IMR-90 (cell line): ENCODE data around the gene SART1. TPM values are rescaled to one million over a fixed set of nuclear protein-coding genes. Genes with fewer than 3 reads are reported as not detected.

Experiments
- ATAC-seq: fragments of 200-7000 bp; cut with Tn5 transposase; 2 replicates; pipeline ENCODE4 v1.9.1; 2020; ENCODE audit warnings: low read depth, mild to moderate bottlenecking, moderate library complexity
- BruUV-seq: library from RNA; stranded (reverse); fragments of 400-500 nt; replicated peaks from 2 replicates; lab custom pipeline; 2021; lab: Mats Ljungman, UMichigan
- CTCF ChIA-PET: fragments of 300-600 bp; formaldehyde crosslinking; extraction: SDS; loops from one replicate; lab custom pipeline; 2021; ENCODE audit warnings: antibody characterized with exemption; lab: Yijun Ruan, JAX
- POLR2A ChIA-PET: fragments of 300-600 bp; sonication (Branson Sonifier 250); formaldehyde crosslinking; loops from one replicate; lab custom pipeline; 2022; ENCODE audit warnings: antibody characterized with exemption; ENCODE audit not compliant: unreplicated experiment; lab: Charles Lee
- DNase-seq: peaks from one replicate; pipeline ENCODE4 v3.0.0; 2013
- H2AFZ ChIP-seq: replicated peaks from 2 replicates; pipeline ENCODE3; 2013; ENCODE audit warnings: low read length, mild to moderate bottlenecking; ENCODE audit not compliant: poor library complexity
- H2AK5ac ChIP-seq: 2 replicates; pipeline ENCODE4 v1.6.1; 2013; ENCODE audit warnings: low read depth, low read length, inconsistent platforms
- H2AK9ac ChIP-seq: replicated peaks from 2 replicates; pipeline ENCODE3; 2013; ENCODE audit warnings: mild to moderate bottlenecking, low read depth, low read length, moderate library complexity; ENCODE audit not compliant: poor library complexity
- H2BK120ac ChIP-seq: 2 replicates; pipeline ENCODE4 v1.6.1; 2013; ENCODE audit warnings: low read depth, low read length, inconsistent platforms
- H2BK15ac ChIP-seq: 3 replicates; pipeline ENCODE4 v1.6.1; 2013; ENCODE audit warnings: low read depth, low read length, inconsistent platforms
- H2BK20ac ChIP-seq: 2 replicates; pipeline ENCODE4 v1.6.1; 2013; ENCODE audit warnings: low read depth, mild to moderate bottlenecking, inconsistent platforms, low read length, moderate library complexity
- H2BK5ac ChIP-seq: 2 replicates; pipeline ENCODE4 v1.6.1; 2013; ENCODE audit warnings: mild to moderate bottlenecking, low read depth, low read length, inconsistent platforms; ENCODE audit not compliant: poor library complexity, severe bottlenecking
- H3K14ac ChIP-seq: replicated peaks from 2 replicates; pipeline ENCODE4 v1.6.1; 2013; ENCODE audit warnings: low read depth, low read length, inconsistent platforms
- H3K18ac ChIP-seq: 2 replicates; pipeline ENCODE4 v1.6.1; 2013; ENCODE audit warnings: low read depth, low read length, control low read depth
- H3K23ac ChIP-seq: 2 replicates; pipeline ENCODE4 v1.6.1; 2013; ENCODE audit warnings: low read depth, low read length, inconsistent platforms
- H3K27ac ChIP-seq: 2 replicates; pipeline ENCODE4 v1.5.1; 2013; ENCODE audit warnings: mild to moderate bottlenecking, control low read depth, low read length; ENCODE audit not compliant: insufficient read depth
- H3K27me3 ChIP-seq: 2 replicates; pipeline ENCODE4 v1.6.1; 2013; ENCODE audit warnings: low read length; ENCODE audit not compliant: control insufficient read depth, insufficient read depth
- H3K36me3 ChIP-seq: 2 replicates; pipeline ENCODE4 v1.6.1; 2013; ENCODE audit warnings: low read length, mixed read lengths; ENCODE audit not compliant: control insufficient read depth, insufficient read depth
- H3K4ac ChIP-seq: 2 replicates; pipeline ENCODE4 v1.6.1; 2013; ENCODE audit warnings: low read depth, low read length, inconsistent platforms
- H3K4me1 ChIP-seq: 2 replicates; pipeline ENCODE4 v1.6.1; 2013; ENCODE audit warnings: low read length, mixed read lengths; ENCODE audit not compliant: control insufficient read depth, insufficient read depth
- H3K4me2 ChIP-seq: 2 replicates; pipeline ENCODE4 v1.6.1; 2013; ENCODE audit warnings: low read depth, mild to moderate bottlenecking, control low read depth, low read length, moderate library complexity
- H3K4me3 ChIP-seq: 2 replicates; pipeline ENCODE4 v1.5.1; 2013; ENCODE audit warnings: low read depth, mild to moderate bottlenecking, control low read depth, low read length, moderate library complexity; ENCODE audit not compliant: insufficient read depth
- H3K56ac ChIP-seq: 2 replicates; pipeline ENCODE4 v1.6.1; 2013; ENCODE audit warnings: low read length, inconsistent platforms; ENCODE audit not compliant: insufficient read depth; ENCODE audit errors: extremely low read depth
- H3K79me1 ChIP-seq, 2 experiments: 2 replicates each; pipeline ENCODE4 v1.6.1; 2013; ENCODE audit warnings: low read length in 2 of 2, inconsistent platforms in 1 of 2, low read depth in 1 of 2
- H3K9ac ChIP-seq: 2 replicates; pipeline ENCODE4 v1.6.1; 2013; ENCODE audit warnings: low read depth, low read length, control low read depth
- H3K9me1 ChIP-seq: 2 replicates; pipeline ENCODE4 v1.6.1; 2013; ENCODE audit warnings: low read length, inconsistent platforms; ENCODE audit not compliant: insufficient read depth
- H3K9me3 ChIP-seq: 2 replicates; pipeline ENCODE4 v1.6.1; 2013; ENCODE audit warnings: low read length; ENCODE audit not compliant: control insufficient read depth, insufficient read depth
- H4K20me1 ChIP-seq: 2 replicates; pipeline ENCODE4 v1.6.1; 2013; ENCODE audit warnings: low read length, inconsistent platforms; ENCODE audit not compliant: insufficient read depth
- H4K5ac ChIP-seq: 2 replicates; pipeline ENCODE4 v1.6.1; 2013; ENCODE audit warnings: mild to moderate bottlenecking, low read depth, low read length, control low read depth
- H4K8ac ChIP-seq, 2 experiments: 2 replicates each; pipeline ENCODE4 v1.6.1; 2013; ENCODE audit warnings: low read depth in 2 of 2, low read length in 2 of 2, control low read depth in 1 of 2, inconsistent platforms in 1 of 2
- H4K91ac ChIP-seq: 2 replicates; pipeline ENCODE4 v1.6.1; 2013; ENCODE audit warnings: low read depth, low read length, inconsistent platforms; ENCODE audit not compliant: insufficient read depth
- BHLHE40 ChIP-seq: fragments of 150-350 bp; IDR thresholded peaks from 2 replicates; pipeline ENCODE4 v1.6.1; 2016; ENCODE audit warnings: mild to moderate bottlenecking, low read depth, low read length
- CHD1 ChIP-seq: IDR thresholded peaks from 2 replicates; pipeline ENCODE4 v1.6.1; 2012; ENCODE audit warnings: low read depth, low read length, improper control_type of control experiment
- FOS ChIP-seq: fragments of 150-350 bp; IDR thresholded peaks from 2 replicates; pipeline ENCODE4 v1.6.1; 2016; ENCODE audit warnings: low read depth, low read length
- MAFK ChIP-seq: IDR thresholded peaks from 2 replicates; pipeline ENCODE4 v1.6.1; 2012; ENCODE audit warnings: low read depth, low read length, improper control_type of control experiment
- MAZ ChIP-seq: IDR thresholded peaks from 2 replicates; pipeline ENCODE4 v1.6.1; 2012; ENCODE audit warnings: low read depth, mild to moderate bottlenecking, low read length, improper control_type of control experiment, moderate library complexity, borderline replicate concordance
- MXI1 ChIP-seq: IDR thresholded peaks from 2 replicates; pipeline ENCODE4 v1.6.1; 2012; ENCODE audit warnings: low read depth, mild to moderate bottlenecking, low read length, moderate library complexity, borderline replicate concordance
- RAD21 ChIP-seq: IDR thresholded peaks from 2 replicates; pipeline ENCODE4 v1.6.1; 2012; ENCODE audit warnings: low read length, improper control_type of control experiment
- RCOR1 ChIP-seq: IDR thresholded peaks from 2 replicates; pipeline ENCODE4 v1.6.1; 2012; ENCODE audit warnings: mild to moderate bottlenecking, low read length, improper control_type of control experiment; ENCODE audit not compliant: insufficient replicate concordance
- RFX5 ChIP-seq: IDR thresholded peaks from 2 replicates; pipeline ENCODE4 v1.8.0; 2012; ENCODE audit warnings: low read depth, mild to moderate bottlenecking, low read length, moderate library complexity
- WGBS, 2 experiments: methylation state at CpG; one replicate each; pipeline versions ENCODE4 v1.1.5 to v1.1.7; 2013; ENCODE audit warnings: missing lambda C conversion rate in 2 of 2; ENCODE audit not compliant: insufficient read length in 1 of 2; ENCODE audit errors: extremely low coverage in 2 of 2; 5-methylcytosine and 5-hydroxymethylcytosine counted together
- dilution Hi-C: fragments of 300-500 bp; cut with HindIII; formaldehyde crosslinking; loops from one replicate; pipeline ENCODE4 v1.14.3; 2018; ENCODE audit warnings: low sequenced_read_pairs; ENCODE audit not compliant: unreplicated experiment
- in situ Hi-C: fragments of 300-500 bp; cut with MboI; formaldehyde crosslinking; loops from 3 replicates; pipeline ENCODE4 v1.14.3; 2019; ENCODE audit warnings: low sequenced_read_pairs, inconsistent platforms, mixed read lengths
- intact Hi-C: fragments of 100-400 bp; cut with micrococcal nuclease; formaldehyde crosslinking; loops from 2 replicates; pipeline ENCODE4 v1.10.0; 2022
- polyA plus RNA-seq, 3 experiments: library from polyadenylated mRNA; depleted of rRNA; stranded (reverse); fragments of >200 nt; gene quantifications; 2 replicates each; pipeline ENCODE4 v1.2.3, GENCODE V29; 2012; ENCODE audit warnings: low replicate concordance in 1 of 3
- total RNA-seq: library from RNA; depleted of rRNA; stranded (reverse); fragments of >200 nt; gene quantifications from 2 replicates; pipeline ENCODE4 v1.2.3, GENCODE V29; 2012
- TF ChIP-seq, protein P1 (sequence below): conservative IDR thresholded peaks from 2 replicates; pipeline ENCODE4 v1.5.1; 2012; ENCODE audit warnings: mild to moderate bottlenecking, low read depth, low read length, improper control_type of control experiment
- TF ChIP-seq, protein P2 (sequence below): fragments of 150-350 bp; IDR thresholded peaks from 2 replicates; pipeline ENCODE4 v1.6.1; 2016; ENCODE audit warnings: low read depth, mild to moderate bottlenecking, low read length, moderate library complexity, borderline replicate concordance

The SART1 gene
- total and polyA plus RNA-seq, 2 of the 4 experiments (the other 2 are of a cell fraction), result 25.5 to 43.5 TPM

DNA sequence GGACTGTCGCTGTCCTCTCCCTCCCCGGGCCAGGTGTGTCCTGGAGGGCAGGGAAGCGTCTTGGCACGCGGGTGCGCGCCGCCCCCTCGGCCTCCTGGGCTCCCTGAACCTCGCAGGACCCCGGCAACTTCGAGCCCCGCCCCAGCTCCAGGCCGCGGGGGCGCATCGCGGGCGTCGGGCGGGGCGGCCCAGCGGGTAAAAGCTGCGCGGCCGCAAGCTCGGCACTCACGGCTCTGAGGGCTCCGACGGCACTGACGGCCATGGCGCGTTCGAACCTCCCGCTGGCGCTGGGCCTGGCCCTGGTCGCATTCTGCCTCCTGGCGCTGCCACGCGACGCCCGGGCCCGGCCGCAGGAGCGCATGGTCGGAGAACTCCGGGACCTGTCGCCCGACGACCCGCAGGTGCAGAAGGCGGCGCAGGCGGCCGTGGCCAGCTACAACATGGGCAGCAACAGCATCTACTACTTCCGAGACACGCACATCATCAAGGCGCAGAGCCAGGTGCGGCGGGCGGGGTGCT is 50.3 kb downstream of the SART1 start, which contains the start of gene CST6:
Gene CST6, plus strand, starts transcription at position 224 of the 519 bp plus-strand sequence. Its CDS starts 37 bp downstream, at position 261.
- 0 out of 2 replicates have a peak, but pooled peaks have one; percentile 9 for ATAC-seq
- dilution Hi-C loops, result no loop called here

More for the DNA sequence above, 50.3 kb downstream of the SART1 start, which contains the start of gene CST6:
- intact Hi-C loops, result no loop called here
- Histone ChIP-seq H3K9me3 (no peaks in the 10 kb centered on the region), H4K5ac (no peak within 1 kb of the TSS), H3K27me3 (peaks cover 13% of the 10 kb centered on the region), H3K79me1 (no peaks in the 10 kb centered on the region), H3K27ac (no peak within 1 kb of the TSS), H3K36me3 (no peaks in the 10 kb centered on the region), H3K9ac (no peak within 1 kb of the TSS), H4K91ac (no peak within 1 kb of the TSS), H2BK20ac (no peak within 1 kb of the TSS), H2BK5ac (no peak within 1 kb of the TSS), H2AK9ac (peak within 1 kb of the TSS; percentile 65), H2BK120ac (0 out of 2 replicates have a peak within 1 kb of the TSS, but pooled peaks have one; percentile 13), H4K20me1 (no peaks in the 10 kb centered on the region; the same call in 1 of the 2 replicates), H3K23ac (no peak within 1 kb of the TSS), H3K9me1 (peaks cover 19% of the 10 kb centered on the region), H3K4ac (peak within 1 kb of the TSS; percentile 10), H2AK5ac (peak within 1 kb of the TSS; percentile 24; the same call in 1 of the 2 replicates), H3K56ac (no peak within 1 kb of the TSS), H4K8ac (no peak within 1 kb of the TSS), H3K18ac (no peak within 1 kb of the TSS), H3K4me1 (peaks cover 9% of the 10 kb centered on the region), H3K14ac (no peak within 1 kb of the TSS), H3K4me2 (no peak within 1 kb of the TSS), H3K4me3 (no peak within 1 kb of the TSS), H2BK15ac (0 out of 3 replicates have a peak within 1 kb of the TSS, but pooled peaks have one; percentile 27), H2AFZ (peak within 1 kb of the TSS; percentile 81)
- 9% methylated on average over 18 of the region's 61 CpGs; no CpG with 5 or more reads in 1 of the 2 experiments for WGBS, 2 experiments
- DNase-seq, result no peak
- BruUV-seq, result no TSS peak
- ChIA-PET CTCF (no interaction called here), POLR2A (interaction anchor here (0.6 to 1.7 kb wide), 2 partner anchors 9 to 256 kb away, joined by 6 to 12 read pairs; partner anchors contain the start of gene BANF1)
- in situ Hi-C loops, result no loop called here
- TF ChIP-seq, protein P1, sequence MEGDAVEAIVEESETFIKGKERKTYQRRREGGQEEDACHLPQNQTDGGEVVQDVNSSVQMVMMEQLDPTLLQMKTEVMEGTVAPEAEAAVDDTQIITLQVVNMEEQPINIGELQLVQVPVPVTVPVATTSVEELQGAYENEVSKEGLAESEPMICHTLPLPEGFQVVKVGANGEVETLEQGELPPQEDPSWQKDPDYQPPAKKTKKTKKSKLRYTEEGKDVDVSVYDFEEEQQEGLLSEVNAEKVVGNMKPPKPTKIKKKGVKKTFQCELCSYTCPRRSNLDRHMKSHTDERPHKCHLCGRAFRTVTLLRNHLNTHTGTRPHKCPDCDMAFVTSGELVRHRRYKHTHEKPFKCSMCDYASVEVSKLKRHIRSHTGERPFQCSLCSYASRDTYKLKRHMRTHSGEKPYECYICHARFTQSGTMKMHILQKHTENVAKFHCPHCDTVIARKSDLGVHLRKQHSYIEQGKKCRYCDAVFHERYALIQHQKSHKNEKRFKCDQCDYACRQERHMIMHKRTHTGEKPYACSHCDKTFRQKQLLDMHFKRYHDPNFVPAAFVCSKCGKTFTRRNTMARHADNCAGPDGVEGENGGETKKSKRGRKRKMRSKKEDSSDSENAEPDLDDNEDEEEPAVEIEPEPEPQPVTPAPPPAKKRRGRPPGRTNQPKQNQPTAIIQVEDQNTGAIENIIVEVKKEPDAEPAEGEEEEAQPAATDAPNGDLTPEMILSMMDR, result no peak
- TF ChIP-seq FOS, result no peak
- no peak for TF ChIP-seq MAZ
- TF ChIP-seq BHLHE40, result no peak
- no peak for TF ChIP-seq CHD1
- no peak for TF ChIP-seq RAD21
- TF ChIP-seq RFX5, result no peak
- no peak for TF ChIP-seq MAFK
- TF ChIP-seq, protein P2, sequence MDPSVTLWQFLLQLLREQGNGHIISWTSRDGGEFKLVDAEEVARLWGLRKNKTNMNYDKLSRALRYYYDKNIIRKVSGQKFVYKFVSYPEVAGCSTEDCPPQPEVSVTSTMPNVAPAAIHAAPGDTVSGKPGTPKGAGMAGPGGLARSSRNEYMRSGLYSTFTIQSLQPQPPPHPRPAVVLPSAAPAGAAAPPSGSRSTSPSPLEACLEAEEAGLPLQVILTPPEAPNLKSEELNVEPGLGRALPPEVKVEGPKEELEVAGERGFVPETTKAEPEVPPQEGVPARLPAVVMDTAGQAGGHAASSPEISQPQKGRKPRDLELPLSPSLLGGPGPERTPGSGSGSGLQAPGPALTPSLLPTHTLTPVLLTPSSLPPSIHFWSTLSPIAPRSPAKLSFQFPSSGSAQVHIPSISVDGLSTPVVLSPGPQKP, result no peak
- no peak for TF ChIP-seq RCOR1
- TF ChIP-seq MXI1, result no peak
